HG02571 (cell line): ENCODE results near the gene PPP1R10.
A peak's percentile ranks its signal among the peaks of the same experiment; 100 is the strongest.
"Not testable (repeated sequence)": the region's sequence is repeated elsewhere in the genome, so short reads cannot be mapped to it uniquely, and the experiment has no call there.

Experiments used
- ATAC-seq: cut with Tn5 transposase; IDR thresholded peaks from one replicate; pipeline ENCODE4 v1.9.1; 2021; ENCODE audit warnings: mild to moderate bottlenecking, moderate library complexity; ENCODE audit not compliant: unreplicated experiment

PPP1R10 gene

GRCh38 chr6:30599625-30600324 is 17.3 kb downstream of the PPP1R10 start:
- no peak for ATAC-seq

DNA sequence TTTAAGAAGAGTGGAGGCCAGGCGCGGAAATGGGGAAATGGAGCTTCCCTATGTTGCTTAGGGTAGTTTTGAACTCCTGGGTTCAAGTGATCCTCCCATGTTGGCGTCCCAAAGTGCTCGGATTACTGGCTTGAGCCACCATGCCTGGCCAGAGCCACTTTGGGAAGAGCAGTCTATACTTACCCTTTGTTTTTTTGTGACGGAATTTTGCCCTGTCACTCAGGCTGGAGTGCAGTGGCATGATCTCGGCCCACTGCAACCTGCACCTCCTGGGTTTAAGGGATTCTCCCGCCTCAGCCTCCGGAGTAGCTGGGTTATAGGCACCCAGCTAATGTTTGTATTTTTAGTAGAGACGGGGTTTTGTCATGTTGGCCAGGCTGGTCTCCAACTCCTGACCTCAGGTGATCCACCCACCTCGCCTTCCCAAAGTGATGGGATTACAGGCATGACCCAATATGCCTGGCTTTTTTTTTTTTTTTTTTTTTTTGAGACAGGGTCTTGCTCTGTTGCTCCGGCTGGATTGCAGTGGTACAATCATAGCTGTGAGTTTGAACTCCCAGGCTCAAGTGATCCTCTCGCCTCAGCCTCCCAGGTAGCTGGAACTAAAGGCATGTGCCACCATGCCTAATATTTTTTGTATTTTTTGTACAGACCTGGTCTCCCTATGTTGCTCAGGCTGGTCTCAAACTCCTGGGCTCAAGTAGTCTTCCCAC is 18.0 kb downstream of the PPP1R10 start:
- no peak for ATAC-seq

GRCh38 chr6:30597315-30598144 is 19.5 kb downstream of the PPP1R10 start:
- not testable (repeated sequence) for ATAC-seq

DNA sequence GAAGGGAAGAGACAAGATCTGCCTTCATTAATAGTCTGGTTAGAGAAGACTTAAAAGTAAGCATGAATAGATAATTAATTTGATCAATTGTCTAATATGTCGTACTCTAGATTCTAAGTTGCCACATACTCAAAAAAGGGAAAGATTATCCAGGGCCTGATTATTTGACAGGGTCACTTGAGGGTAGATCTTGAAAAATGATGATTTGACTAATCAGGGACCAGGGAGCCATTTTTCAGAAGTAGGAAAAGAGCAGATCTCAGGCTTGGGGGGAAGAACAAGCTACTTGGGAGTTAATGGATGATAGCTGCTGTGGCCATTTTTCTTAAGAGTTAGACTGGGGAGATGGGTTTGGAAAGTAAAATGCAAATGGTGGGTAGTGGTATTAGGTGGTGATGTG is 24.8 kb downstream of the PPP1R10 start:
- no peak for ATAC-seq

GRCh38 chr6:30591008-30591407 is 26.0 kb downstream of the PPP1R10 start:
- ATAC-seq: no peak

DNA sequence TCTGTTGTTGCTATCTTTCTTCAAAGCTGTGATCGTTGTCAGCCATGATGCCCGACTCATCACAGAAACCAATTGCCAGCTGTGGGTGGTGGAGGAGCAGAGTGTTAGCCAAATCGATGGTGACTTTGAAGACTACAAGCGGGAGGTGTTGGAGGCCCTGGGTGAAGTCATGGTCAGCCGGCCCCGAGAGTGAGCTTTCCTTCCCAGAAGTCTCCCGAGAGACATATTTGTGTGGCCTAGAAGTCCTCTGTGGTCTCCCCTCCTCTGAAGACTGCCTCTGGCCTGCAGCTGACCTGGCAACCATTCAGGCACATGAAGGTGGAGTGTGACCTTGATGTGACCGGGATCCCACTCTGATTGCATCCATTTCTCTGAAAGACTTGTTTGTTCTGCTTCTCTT is 26.5 kb downstream of the PPP1R10 start:
- ATAC-seq: no peak

- ATAC-seq: no peak
Measured at GRCh38 chr6:30589754-30590358, 27.2 kb downstream of the PPP1R10 start.

- ATAC-seq: no peak
Measured at GRCh38 chr6:30583921-30584320, 33.1 kb downstream of the PPP1R10 start.

GRCh38 chr6:30578051-30578450 is 39.0 kb downstream of the PPP1R10 start:
- no peak for ATAC-seq

DNA sequence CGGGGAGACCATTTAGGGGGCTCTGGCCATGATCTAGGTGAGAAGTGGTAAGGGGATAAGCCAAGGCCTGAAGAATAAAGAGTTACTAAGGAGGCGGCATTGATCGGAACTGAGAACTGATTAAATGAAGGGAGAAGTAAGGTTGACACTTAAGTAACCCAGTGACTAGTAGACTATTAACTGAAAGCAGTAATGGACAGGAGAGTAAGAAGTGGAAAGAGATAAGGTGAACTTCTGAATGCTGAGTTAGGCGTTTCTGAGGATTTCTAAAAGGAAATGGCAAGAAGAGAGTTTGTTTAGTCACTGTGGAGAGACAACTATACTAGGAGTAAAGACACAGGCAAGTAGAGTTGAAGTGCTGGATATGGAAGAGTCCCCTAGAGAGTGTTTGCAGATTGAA is 43.9 kb downstream of the PPP1R10 start:
- no peak for ATAC-seq

DNA sequence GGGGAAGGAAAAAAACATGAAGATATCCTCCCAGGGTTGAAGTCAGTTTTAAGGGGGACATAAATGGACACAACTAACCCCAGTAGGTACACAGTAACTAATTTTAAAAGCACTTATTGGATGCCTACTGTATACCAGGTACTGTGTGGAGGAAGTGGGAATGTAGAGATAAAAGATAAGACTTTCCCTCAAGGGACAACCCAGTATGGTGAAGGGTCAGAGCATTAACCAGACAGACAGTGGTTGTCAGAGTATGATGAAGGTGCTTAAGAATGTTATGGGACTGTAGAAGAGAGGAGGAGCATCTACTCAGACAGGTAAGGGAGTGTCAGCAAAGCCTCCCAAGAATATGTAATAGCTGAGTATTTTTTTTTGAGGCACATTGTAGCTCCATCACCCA is 44.9 kb downstream of the PPP1R10 start:
- no peak for ATAC-seq

DNA sequence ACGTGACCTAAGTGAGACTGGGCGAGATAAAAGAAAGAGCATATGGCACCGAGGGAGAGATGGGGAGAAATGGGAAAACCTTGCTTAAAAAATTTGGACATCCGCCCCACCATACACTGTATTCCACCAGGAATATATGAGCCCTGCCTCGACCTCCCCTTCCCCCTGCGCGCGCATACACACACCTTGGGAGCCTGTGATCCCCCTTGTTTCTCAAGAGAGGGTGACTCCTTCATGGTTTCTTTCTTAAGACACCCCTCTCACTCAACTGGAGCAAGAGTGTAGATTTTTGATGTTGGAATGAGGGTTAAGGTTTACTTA is 45.3 kb downstream of the PPP1R10 start:
- ATAC-seq: peak; percentile 6

DNA sequence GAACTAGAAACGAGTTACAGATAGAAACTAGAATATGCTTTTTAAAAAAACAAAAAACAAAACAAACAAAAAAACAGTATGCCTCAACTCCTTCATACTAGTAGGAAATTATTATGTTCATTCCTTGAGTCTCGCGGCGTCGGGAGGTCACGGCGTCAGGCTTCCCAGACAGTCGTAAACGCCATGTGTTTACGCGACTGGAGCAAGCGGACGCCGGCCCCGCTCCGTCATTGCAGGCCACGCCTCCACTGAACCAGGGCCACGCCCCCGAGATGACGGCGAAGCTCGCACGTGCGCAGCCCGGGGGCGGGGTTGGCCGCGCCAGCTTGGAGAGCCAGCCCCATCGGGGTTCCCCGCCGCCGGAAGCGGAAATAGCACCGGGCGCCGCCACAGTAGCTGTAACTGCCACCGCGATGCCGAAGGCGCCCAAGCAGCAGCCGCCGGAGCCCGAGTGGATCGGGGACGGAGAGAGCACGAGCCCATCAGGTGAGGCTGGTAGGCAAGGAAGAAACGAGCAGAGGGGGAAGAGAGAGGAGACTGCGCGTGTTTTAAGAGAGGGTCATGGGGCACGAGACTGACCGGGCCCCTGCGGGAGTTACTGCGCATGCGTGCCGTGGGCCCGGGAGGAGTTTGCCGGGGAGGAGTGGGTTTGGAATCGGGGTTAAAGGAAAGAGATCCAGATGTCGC is 45.8 kb downstream of the PPP1R10 start, which contains the start of gene ABCF1:
TSS of gene ABCF1 (plus strand) at position 368 of the 687 bp plus-strand sequence. CDS start at position 414, 46 bp downstream.
- peak; percentile 89 for ATAC-seq

DNA sequence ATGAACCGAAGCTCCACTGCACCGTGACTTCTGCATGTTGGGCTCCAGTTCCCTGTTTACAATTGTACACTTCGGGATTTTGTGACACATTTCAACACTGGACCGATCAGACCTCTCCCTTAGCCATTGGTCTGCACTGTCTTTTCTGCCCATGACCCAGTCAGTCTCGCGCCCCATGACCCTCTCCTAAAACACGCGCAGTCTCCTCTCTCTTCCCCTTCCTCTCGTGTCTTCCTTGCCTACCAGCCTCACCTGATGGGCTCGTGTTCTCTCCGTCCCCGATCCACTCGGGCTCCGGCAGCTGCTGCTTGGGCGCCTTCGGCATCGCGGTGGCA is 46.3 kb downstream of the PPP1R10 start:
- ATAC-seq: no peak

- no peak for ATAC-seq
Measured at GRCh38 chr6:30570263-30570662, 46.8 kb downstream of the PPP1R10 start.

DNA sequence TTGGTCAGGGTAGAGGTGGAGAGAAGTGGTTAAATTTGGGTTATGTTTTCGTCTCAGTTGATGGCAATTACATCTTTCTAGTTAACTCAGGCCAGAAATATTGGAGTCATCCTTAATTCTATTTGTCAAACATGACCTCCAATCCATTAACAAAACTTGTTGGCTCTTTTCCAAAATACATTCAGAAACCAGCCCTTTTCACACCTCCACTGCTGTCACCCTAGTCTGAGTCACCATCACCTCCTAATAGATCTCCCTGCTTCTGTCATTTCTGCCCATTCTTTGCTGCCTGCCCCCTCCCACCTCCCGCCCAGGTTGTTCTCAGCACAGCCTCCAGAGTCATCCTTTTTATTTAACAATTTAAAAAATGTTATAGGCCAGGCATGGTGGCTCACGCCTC is 48.8 kb downstream of the PPP1R10 start:
- ATAC-seq: no peak

GRCh38 chr6:30565772-30566171 is 51.3 kb downstream of the PPP1R10 start:
- no peak for ATAC-seq

- ATAC-seq: no peak
Measured at GRCh38 chr6:30564114-30564513, 52.9 kb downstream of the PPP1R10 start.

GRCh38 chr6:30562470-30563425 is 54.3 kb downstream of the PPP1R10 start:
- ATAC-seq: no peak

DNA sequence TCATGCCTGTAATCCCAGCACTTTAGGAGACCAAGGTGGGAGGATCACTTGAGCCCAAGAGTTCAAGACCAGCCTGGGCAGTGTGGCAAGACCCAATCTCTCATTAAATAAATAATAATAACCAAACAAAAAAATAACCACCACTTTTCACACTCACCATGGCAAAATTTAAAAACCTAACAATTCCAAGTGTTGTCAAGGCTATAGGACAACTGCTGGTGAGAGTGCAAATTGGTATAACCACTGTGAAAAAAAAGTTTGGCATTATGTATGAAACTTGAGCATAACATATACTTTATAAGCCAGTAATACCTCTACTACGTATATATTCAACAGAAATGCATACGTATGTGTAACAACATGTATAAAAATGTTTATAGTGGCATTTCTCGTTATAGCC is 56.1 kb downstream of the PPP1R10 start:
- ATAC-seq: no peak
